ENCODE measurements around the gene DNM3.

GRCh38 chr1:171912509-171913175, 71.3 kb downstream of the DNM3 start:
- TF ChIP-seq POLR2AphosphoS5 (IDR thresholded peaks at IDR 0.05; ENCODE audit: insufficient read depth, low read depth, low read length) (no peak), EZH2 (IDR thresholded peaks at IDR 0.05; ENCODE audit: borderline replicate concordance, low read depth, low read length, severe bottlenecking) (no peak), CTCF (IDR thresholded peaks at IDR 0.05; ENCODE audit: extremely low read depth in 1 of 2, insufficient read depth in 1 of 2, low read depth in 1 of 2, low read length in 2 of 2) (no peak), POLR2A (IDR thresholded peaks at IDR 0.05; ENCODE audit: low read depth, low read length) (no peak), FOS (IDR thresholded peaks at IDR 0.05; ENCODE audit: borderline replicate concordance, insufficient read depth, low read length) (no peak), JUN (IDR thresholded peaks at IDR 0.05; ENCODE audit: borderline replicate concordance, insufficient read depth, insufficient read length, low read depth) (no peak), MAX (IDR thresholded peaks at IDR 0.05; ENCODE audit: insufficient read depth, insufficient read length) (no peak), GATA2 (IDR thresholded peaks at IDR 0.05; ENCODE audit: insufficient read depth, insufficient read length, low read depth, low read length) (no peak)
